GM12878 (cell line): Measurements from ENCODE around the gene AGAP4.
"Not testable (repeated sequence)": the region's sequence is repeated elsewhere in the genome, so short reads cannot be mapped to it uniquely, and the experiment has no call there.

Source experiments
- EP300 ChIP-seq, 2 experiments: fragments of 150-350 bp in 1 of 2; IDR thresholded peaks; 2 replicates each; pipeline ENCODE4 v1.6.1; 2011 to 2012; ENCODE audit warnings: low read depth in 2 of 2, low read length in 2 of 2, borderline replicate concordance in 1 of 2, improper control_type of control experiment in 1 of 2, inconsistent platforms in 1 of 2; ENCODE audit not compliant: control insufficient read depth in 1 of 2
- FOXK2 ChIP-seq: fragments of 450-650 bp; IDR thresholded peaks from 2 replicates; pipeline ENCODE4 v1.6.1; 2017; ENCODE audit warnings: mild to moderate bottlenecking, moderate library complexity
- GABPA ChIP-seq: IDR thresholded peaks from 2 replicates; pipeline ENCODE4 v1.6.1; 2014; ENCODE audit warnings: antibody characterized with exemption, low read depth, mild to moderate bottlenecking, inconsistent platforms
- TF ChIP-seq, protein P1 (sequence below), 3 experiments: IDR thresholded peaks in 2 of 3; conservative IDR thresholded peaks in 1 of 3; 2 replicates each; pipeline ENCODE4 v1.5.1; 2011; ENCODE audit warnings: low read depth in 3 of 3, low read length in 3 of 3, mild to moderate bottlenecking in 3 of 3, control low read depth in 2 of 3, moderate library complexity in 2 of 3, inconsistent platforms in 1 of 3, mixed read lengths in 1 of 3; ENCODE audit not compliant: control insufficient read depth in 2 of 3, insufficient read depth in 1 of 3; ENCODE audit errors: extremely low read depth in 1 of 3

DNA sequence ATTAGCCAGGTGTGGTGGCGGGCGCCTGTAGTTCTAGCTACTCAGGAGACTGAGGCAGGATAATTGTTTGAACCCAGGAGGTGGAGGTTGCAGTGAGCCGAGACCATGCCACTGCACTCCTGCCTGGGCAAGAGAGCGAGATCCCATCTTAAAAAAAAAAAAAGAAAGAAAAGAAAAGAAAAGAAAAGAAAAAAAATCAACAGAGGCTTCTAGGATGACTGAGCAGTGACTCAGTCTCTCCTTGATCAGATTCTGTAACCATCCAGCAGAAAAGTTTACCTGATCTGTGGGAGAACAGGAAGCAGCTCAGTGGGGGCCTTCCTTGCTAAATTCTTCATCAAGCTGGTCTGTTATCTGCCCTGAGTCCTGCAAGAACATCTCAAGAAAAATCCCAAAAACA is 33.2 kb downstream of the AGAP4 start:
- not testable (repeated sequence) for TF ChIP-seq EP300 (IDR thresholded peaks at IDR 0.05; ENCODE audit: borderline replicate concordance in 1 of 2, control insufficient read depth in 1 of 2, low read depth in 2 of 2, low read length in 2 of 2); GABPA; FOXK2
- TF ChIP-seq, protein P1, sequence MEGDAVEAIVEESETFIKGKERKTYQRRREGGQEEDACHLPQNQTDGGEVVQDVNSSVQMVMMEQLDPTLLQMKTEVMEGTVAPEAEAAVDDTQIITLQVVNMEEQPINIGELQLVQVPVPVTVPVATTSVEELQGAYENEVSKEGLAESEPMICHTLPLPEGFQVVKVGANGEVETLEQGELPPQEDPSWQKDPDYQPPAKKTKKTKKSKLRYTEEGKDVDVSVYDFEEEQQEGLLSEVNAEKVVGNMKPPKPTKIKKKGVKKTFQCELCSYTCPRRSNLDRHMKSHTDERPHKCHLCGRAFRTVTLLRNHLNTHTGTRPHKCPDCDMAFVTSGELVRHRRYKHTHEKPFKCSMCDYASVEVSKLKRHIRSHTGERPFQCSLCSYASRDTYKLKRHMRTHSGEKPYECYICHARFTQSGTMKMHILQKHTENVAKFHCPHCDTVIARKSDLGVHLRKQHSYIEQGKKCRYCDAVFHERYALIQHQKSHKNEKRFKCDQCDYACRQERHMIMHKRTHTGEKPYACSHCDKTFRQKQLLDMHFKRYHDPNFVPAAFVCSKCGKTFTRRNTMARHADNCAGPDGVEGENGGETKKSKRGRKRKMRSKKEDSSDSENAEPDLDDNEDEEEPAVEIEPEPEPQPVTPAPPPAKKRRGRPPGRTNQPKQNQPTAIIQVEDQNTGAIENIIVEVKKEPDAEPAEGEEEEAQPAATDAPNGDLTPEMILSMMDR (IDR thresholded peaks at IDR 0.05 in 2 of 3, conservative IDR thresholded peaks at IDR 0.05 in 1 of 3; ENCODE audit: control insufficient read depth in 2 of 3, extremely low read depth in 1 of 3, insufficient read depth in 1 of 3, low read depth in 3 of 3, low read length in 3 of 3), result not testable (repeated sequence)
